ENCODE results near the gene MUCL3. TPM values are rescaled to one million over a fixed set of nuclear protein-coding genes. Genes with fewer than 3 reads are reported as not detected.
A peak's percentile ranks its signal among the peaks of the same experiment; 100 is the strongest.
"Not testable (repeated sequence)": the region's sequence is repeated elsewhere in the genome, so short reads cannot be mapped to it uniquely, and the experiment has no call there.

MUCL3 gene, protein sequence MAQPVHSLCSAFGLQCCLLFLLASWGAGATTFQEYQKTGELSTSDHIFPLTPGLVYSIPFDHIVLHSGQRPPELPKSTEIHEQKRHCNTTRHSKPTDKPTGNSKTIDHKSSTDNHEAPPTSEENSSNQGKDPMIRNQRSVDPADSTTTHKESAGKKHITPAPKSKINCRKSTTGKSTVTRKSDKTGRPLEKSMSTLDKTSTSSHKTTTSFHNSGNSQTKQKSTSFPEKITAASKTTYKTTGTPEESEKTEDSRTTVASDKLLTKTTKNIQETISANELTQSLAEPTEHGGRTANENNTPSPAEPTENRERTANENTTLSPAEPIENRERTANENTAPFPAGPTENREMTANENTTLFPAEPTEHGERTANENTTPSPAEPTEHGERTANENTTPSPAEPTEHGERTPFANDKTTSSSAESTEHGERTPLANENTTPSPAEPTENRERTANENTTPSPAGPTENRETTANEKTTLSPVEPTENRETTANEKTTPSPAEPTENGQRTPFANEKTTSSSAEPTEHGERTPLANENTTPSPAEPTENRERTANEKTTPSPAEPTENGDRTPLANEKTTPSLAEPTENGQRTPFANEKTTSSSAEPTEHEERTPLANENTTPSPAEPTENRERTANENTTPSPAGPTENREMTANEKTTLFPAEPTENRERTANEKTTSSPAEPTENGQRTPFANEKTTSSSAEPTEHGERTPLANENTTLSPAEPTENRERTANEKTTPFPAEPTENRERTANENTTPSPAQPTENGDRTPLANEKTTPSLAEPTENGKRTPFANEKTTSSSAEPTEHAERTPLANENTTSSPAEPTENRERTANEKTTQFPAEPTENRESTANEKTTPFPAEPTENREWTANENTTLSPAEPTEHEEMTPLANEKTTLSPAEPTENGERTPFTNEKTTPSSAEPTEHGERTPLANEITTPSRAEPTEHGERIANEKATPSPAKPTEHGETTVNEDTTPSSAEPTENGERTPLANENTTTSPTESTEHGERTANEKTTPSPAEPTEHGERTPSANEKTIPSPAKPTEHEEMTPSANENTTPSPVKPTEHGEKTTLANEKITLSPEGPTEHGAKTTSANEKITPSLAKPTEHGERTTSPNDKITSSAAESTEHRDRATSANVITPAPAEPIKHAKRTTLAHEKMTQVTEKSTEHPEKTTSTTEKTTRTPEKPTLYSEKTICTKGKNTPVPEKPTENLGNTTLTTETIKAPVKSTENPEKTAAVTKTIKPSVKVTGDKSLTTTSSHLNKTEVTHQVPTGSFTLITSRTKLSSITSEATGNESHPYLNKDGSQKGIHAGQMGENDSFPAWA (N-terminal part only)
- not detected for total RNA-seq

DNA sequence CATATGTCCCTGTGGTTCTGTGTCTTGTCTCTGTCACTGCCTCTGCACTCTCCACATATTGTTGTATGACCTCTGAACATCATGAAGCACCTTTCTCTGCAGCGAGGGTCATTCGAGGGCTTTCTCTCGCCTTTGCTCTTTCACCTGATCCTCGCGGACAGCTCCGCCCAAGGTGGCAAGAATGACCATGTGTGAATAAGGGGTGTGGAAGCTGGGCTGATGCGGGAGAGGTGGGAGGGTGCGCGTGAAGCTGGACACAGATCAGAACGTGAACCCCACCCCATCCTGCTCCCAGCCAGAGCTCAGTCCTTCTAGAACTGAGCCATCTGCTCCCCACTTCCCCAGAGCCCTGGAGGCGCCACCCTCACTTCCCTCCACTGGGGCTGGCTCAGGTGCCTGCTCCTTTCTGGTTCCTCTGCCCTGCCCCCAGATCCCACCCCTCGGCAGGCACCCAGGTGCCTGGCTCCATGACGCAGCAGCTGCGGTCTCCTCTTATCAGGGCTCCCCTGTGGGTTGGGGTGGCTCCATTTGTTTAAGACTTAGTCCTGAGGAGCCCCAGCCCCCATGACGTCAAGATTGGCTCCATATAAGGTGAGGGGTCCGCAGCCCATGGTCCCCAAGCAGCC lies at the start of gene MUCL3:
MUCL3 (plus strand) TSS at position 613 of the 626 bp plus-strand sequence. CDS start 27 bp downstream, outside the sequence.
- no peak for DNase-seq

DNA sequence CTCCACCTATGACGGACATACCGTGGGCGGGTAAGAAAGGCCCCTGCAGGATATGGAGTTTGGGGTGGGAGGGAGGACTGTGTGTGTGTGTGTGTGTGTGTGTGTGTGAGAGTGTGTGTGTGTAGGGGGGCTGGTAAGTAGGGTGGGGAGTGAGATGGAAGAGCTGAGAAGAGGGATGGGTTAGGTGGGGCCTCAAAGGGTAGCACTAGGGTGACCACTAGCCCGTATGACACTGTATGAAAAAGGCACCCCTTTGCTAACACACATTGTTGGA lies 49.4 kb upstream of the MUCL3 start:
- DNase-seq: no peak

DNA sequence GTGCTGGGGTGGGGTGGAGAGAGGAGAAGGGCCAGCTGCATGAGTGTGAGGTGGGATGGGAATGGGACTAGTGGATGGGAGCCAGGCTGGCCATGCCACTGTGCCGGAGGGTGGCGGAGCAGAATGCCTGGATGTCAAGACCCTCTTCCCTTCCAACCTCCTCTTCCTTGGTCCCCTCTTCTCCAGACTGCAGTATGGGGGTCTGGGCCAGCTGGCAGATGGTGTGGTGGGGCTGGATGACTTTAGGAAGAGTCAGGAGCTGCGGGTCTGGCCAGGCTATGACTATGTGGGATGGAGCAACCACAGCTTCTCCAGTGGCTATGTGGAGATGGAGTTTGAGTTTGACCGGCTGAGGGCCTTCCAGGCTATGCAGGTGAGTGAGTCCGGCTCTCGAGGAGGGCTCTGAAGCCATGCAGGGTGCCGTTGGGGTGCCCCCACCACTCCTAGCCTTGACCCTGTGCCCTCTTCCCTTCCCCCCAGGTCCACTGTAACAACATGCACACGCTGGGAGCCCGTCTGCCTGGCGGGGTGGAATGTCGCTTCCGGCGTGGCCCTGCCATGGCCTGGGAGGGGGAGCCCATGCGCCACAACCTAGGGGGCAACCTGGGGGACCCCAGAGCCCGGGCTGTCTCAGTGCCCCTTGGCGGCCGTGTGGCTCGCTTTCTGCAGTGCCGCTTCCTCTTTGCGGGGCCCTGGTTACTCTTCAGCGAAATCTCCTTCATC lies 48.8 kb upstream of the MUCL3 start:
- no peak for DNase-seq

DNA sequence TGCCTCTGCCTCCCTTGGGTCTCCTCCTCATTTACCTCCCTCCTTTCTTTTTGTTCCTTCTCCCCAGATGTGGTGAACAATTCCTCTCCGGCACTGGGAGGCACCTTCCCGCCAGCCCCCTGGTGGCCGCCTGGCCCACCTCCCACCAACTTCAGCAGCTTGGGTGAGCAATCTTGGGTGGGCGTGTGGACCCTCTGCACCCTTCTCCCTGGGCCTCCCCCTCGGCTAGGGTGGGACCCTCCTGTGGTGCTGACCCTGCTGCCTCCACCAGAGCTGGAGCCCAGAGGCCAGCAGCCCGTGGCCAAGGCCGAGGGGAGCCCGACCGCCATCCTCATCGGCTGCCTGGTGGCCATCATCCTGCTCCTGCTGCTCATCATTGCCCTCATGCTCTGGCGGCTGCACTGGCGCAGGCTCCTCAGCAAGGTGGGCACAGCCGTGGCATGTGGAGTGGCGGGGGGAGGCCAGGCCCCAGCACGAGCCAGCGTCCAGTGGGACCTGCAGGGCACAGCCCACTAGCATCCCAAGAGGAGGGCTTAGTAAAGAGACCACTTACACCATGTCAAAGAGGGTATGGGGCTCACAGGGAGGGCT lies 47.7 kb upstream of the MUCL3 start:
- no peak for DNase-seq

DNA sequence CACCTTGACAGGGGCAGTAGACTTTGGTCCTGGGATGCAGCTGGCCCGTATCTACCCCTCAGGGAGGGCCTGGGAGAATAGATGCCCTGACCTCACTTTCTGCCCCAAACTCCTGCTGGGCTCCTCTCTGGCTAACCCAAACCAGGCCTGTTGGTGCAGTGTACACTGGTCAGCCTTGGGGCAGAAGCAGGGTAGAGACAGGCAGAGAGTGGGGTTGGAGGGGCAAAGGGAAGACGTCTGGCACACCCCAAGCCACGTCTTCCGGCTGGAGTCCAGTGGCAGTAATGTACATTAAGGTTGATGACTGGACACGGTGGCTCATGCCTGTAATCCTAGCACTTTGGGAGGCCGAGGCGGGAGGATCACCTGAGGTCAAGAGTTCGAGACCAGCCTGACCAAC lies 47.1 kb upstream of the MUCL3 start:
- DNase-seq: no peak

DNA sequence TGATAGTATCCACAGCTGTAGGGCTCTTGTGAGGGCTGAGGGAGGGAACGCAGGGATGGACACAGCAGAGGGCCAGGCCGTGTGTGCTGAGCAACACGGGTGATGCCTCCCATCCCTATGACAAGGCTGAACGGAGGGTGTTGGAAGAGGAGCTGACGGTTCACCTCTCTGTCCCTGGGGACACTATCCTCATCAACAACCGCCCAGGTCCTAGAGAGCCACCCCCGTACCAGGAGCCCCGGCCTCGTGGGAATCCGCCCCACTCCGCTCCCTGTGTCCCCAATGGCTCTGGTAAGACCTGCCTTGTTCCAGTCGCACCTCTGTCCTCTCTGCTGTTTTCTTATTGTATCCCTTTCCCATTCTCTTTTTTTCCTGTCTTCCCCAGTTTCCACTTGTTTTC lies 46.4 kb upstream of the MUCL3 start:
- no peak for DNase-seq

DNA sequence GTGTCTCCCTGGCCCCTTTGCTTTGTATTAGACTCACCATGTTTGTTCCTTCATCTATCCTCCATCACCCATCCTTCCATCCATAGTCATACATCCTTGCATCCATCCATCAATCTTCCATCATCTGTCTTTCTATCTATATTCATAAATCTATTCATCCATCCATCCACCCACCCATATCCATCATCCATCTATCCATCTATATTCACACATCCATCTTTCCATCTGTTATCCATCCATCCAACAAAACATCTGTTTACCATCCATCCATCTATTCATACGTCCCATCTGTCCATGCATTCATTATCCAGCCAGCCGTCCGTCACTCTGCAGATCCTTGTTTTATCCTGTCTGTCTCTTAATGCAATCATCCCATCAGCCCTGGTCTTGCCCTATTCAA lies 45.8 kb upstream of the MUCL3 start:
- DNase-seq: no peak

DNA sequence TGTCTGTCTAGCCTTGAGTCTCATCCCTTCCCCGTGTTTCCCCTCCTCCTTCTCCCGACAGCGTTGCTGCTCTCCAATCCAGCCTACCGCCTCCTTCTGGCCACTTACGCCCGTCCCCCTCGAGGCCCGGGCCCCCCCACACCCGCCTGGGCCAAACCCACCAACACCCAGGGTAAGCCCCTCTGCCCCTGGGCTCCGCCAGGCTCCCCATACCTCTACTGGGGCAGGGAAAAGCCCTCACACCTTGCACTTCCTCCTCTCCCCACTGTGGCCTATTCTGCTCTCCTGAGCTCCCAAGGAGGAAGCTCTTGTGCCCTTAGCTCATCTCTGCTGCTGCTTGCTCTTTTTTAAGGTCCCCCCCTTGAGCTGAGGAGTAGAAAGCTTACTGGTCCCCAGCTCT lies 45.4 kb upstream of the MUCL3 start:
- no peak for DNase-seq

DNA sequence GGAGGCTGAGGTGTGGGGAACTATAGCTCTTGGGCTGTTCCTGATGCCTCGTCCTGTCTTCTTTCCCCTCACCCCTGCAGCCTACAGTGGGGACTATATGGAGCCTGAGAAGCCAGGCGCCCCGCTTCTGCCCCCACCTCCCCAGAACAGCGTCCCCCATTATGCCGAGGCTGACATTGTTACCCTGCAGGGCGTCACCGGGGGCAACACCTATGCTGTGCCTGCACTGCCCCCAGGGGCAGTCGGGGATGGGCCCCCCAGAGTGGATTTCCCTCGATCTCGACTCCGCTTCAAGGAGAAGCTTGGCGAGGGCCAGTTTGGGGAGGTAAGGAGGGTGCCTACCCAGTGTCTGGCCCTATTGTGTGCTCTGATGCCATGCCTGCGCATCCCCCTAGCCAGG lies 44.2 kb upstream of the MUCL3 start:
- DNase-seq: no peak

DNA sequence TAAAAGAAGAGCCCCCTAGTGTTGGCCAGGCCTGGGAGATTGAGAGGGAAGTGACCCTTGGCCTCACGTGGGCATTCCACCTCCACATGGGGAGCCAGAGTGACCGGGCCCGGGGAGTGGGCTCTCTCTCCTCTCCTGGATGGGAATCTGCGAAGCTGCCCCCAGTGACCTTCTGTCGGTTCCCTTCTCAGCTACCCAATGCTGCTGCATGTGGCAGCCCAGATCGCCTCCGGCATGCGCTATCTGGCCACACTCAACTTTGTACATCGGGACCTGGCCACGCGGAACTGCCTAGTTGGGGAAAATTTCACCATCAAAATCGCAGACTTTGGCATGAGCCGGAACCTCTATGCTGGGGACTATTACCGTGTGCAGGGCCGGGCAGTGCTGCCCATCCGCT lies 42.9 kb upstream of the MUCL3 start:
- DNase-seq: no peak

DNA sequence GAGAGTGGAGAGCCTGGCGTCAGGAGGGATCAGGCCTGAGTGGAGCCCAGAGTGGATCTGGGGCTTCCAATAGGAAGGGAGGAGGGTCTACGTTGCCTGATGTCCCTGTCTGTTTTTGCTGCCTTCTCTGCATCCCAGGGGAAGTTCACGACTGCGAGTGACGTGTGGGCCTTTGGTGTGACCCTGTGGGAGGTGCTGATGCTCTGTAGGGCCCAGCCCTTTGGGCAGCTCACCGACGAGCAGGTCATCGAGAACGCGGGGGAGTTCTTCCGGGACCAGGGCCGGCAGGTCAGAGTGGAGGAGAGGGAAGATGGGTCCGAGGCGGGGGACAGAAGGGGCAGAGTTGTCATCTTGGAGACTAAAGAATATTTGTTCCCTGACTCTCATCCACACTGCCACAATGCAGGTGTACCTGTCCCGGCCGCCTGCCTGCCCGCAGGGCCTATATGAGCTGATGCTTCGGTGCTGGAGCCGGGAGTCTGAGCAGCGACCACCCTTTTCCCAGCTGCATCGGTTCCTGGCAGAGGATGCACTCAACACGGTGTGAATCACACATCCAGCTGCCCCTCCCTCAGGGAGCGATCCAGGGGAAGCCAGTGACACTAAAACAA lies 41.9 kb upstream of the MUCL3 start:
- no peak for DNase-seq

DNA sequence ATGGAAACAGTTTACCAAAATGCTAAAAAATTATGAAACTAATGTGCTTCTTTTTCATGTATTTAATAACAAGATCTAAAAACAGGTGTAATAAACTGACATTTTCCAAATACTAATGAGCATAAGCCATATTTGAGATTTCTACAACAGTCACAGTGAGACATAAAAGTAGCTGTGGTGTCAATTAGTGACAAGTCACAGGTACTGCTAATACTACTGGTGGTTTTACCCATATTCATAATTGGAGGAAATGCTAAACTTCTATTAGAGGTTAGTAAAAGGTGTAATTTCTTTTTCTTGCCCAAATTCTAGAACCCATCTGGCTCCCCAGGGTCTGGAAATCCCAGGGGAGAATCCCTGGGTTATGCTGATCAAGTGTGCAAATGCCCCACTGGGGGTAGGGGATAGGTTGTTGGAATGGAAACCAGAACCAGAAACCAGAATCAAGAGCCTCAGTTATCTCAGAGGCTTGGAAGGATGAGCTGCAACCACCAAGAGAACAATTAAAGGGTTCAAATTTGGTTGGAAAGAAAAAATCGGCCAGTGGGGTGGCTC lies 39.8 kb upstream of the MUCL3 start:
- DNase-seq: no peak

DNA sequence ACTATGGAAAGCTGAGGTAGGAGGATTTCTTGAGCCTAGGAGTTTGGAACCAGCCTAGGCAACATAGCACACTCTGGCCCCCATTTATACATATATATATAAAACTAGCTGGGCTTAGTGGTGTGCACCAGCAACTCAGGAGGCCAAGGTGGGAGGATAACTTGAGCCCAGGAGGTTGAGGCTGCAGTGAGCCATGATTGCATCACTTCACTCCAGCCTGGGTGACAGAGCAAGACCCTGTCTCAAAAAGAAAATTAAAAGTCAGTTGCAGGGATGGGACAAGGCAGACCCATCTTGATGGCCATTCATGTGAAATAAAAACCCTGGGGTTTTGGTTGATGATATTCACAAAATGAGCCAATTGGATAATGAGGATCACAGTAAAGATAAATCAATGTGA lies 39.3 kb upstream of the MUCL3 start:
- no peak for DNase-seq

DNA sequence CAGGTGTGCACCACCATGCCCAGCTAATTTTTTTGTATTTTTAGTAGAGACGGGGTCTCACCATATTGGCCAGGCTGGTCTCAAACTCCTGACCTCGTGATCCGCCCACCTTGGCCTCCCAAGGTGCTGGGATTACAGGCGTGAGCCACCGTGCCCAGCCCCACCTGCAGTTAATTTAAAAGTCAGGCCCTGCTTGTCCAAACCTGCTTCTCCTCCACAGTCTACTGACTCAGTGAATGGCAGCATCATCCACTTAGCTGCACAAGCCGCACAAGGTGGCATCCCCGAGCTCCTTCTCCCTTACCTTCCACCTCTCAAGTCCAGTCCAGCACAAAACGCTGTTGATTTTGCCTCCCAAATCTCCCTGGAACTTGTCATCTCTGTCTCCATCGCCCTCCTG lies 38.6 kb upstream of the MUCL3 start:
- not testable (repeated sequence) for DNase-seq

DNA sequence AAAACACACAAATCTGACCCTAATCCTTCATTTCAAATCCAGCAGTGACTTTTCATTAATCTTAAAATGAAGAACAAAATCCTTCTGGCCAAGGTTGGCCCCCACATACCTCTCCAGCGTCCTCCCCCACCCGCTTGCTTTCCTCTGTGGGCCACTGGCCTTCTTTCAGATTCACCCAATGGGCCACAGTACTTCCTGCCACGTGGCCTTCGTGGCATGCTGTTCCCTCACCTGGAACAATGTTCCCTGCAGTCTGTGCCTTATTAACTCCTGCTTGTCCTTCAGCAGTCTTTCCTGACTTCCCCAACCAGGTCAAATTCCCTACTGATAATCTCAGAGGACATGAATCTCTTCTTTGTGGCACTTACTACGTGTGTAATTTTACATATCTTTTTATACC lies 38.1 kb upstream of the MUCL3 start:
- no peak for DNase-seq

DNA sequence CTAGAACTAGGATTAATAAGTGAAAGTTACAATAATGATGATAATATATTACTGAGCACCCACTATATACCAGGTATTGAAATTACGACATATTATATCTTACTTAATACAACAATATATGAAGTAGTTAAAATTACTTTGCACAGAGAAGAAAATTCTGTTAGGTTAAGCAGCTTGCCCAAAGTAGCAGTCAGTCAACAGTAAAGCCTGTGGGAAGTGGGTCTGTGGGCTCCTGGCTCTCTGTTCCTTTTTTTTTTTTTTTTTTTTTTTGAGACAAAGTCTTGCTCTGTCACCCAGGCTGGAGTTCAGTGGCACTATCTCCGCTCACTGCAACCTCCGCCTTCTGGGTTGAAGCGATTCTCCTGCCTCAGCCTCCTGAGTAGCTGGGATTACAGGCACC lies 37.5 kb upstream of the MUCL3 start:
- no peak for DNase-seq

DNA sequence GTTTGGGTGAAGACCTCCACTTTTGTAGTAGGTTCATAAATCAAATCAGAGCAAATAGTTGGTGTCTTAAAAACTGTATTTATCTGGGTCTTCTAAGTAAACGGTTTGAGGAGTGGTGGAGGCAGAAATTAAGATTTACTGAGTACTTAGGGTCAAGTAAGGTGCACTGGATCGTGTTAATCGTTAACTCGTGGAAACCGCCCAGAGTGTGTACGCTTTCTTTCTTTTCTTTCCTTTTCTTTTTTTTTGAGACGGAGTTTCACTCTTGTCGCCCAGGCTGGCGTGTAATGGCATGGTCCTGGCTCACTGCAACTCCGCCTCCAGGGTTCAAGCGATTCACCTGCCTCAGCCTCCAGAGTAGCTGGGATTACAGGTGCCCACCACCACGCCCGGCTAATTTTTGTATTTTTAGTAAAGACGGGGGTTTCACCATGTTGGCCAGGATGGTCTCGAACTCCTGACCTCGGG lies 33.4 kb upstream of the MUCL3 start:
- DNase-seq: not testable (repeated sequence)

DNA sequence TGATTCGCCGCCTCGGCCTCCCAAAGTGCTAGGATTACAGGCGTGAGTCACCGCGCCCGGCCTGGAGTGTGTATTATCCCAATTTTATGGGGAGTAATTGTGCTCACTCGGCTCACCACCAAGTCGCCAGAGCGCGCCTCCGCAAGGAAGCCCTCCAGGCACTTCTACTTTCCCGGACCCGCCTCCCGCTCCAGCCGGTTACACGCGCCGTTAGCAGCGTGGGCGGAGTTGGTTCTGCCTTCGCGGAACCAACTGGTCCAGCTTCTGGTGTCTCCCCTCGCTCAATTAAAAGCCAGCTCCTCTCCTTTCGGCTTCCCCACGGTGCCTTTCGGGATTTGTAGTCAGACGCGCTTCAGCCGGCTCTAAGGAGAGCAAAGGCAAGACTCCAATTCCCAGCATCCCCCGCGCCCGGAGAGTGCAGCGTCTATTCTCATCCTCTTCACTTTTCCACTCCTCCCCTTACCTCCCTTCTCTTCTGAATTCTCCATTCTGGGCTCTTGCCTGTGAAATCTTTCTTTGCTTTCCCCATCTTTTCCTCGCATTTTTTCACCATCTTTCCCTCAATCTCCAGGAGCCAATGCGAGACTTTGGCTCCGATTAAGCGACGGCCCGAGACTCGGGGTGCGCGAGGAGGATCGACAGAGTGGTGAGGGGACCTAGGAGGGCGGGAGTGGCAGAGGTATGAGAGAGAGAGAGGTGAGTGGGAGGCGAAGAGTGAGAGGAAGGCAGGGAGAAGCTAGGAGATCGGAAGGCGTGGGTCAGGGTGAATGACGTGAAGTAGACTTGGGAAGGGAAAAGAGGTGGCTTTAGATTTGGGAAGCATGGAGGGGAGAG lies 32.8 kb upstream of the MUCL3 start, which contains the start of gene GTF2H4:
GTF2H4 (plus strand) TSS at position 450 of the 834 bp plus-strand sequence.
- peak; percentile 97 for DNase-seq

DNA sequence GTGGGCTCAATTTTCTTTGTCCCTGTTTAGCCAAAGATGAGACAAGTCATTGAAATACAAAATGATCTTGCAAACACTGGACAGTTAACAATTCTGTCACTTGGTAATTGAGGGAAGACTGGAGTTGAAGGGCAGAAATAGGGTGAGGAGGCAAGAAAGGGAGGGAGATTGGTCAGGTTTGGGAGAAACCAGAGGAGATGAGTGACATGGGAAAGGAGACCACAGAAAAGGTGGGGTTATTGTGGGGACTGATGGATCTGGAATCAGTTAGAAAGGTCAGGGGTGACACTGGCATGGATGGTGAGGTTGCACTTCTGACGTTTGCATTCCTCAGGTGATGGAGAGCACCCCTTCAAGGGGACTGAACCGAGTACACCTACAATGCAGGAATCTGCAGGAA lies 32.1 kb upstream of the MUCL3 start:
- no peak for DNase-seq

All from occipital lobe (tissue), 2 donors.